Gastrocnemius medialis (tissue), 4 donors: ENCODE measurements around the gene ESPNL. TPM values are rescaled to one million over a fixed set of nuclear protein-coding genes. Genes with fewer than 3 reads are reported as not detected.

ENCODE experiments used
- ATAC-seq, 2 donors: fragments of 150-250 bp; one replicate each; pipeline ENCODE4 v1.9.1; 2016
- DNase-seq, 2 donors: peaks; one replicate each; pipeline ENCODE4 v3.0.0-alpha.2; 2019
- H3K27ac ChIP-seq, 4 donors: fragments of 200-600 bp; sonication (generic); 1 replicate in 1 of 4; 2 replicates in 3 of 4; pipeline ENCODE4 v1.5.1; 2016 to 2018; ENCODE audit warnings: mild to moderate bottlenecking in 2 of 4, moderate library complexity in 1 of 4
- H3K27me3 ChIP-seq, 3 donors: fragments of 200-600 bp; sonication (generic) in 2 of 3; 1 replicate in 1 of 3; 2 replicates in 2 of 3; pipeline versions ENCODE4 v1.5.1 to v1.6.0; 2016 to 2019; ENCODE audit warnings: mild to moderate bottlenecking in 1 of 3, moderate library complexity in 1 of 3
- H3K36me3 ChIP-seq, 2 donors: fragments of 200-600 bp; sonication (generic) in 1 of 2; one replicate each; pipeline ENCODE4 v1.5.1; 2017 to 2018
- H3K4me1 ChIP-seq, 2 donors: fragments of 200-600 bp; sonication (generic) in 1 of 2; one replicate each; pipeline ENCODE4 v1.5.1; 2016 to 2017; ENCODE audit warnings: mild to moderate bottlenecking in 2 of 2
- H3K4me3 ChIP-seq, 4 donors: fragments of 200-600 bp; sonication (generic) in 3 of 4; 1 replicate in 1 of 4; 2 replicates in 3 of 4; pipeline ENCODE4 v1.5.1; 2016 to 2019; ENCODE audit warnings: mild to moderate bottlenecking in 2 of 4
- H3K9me3 ChIP-seq, 3 donors: fragments of 200-600 bp; sonication (generic) in 2 of 3; 1 replicate in 1 of 3; 2 replicates in 2 of 3; pipeline ENCODE4 v1.5.1; 2016 to 2019
- POLR2A ChIP-seq, 2 donors: fragments of 450-650 bp; IDR thresholded peaks; one replicate each; pipeline ENCODE4 v1.6.1; 2017; ENCODE audit warnings: antibody characterized with exemption in 2 of 2, mild to moderate bottlenecking in 2 of 2, moderate library complexity in 2 of 2
- in situ Hi-C, 4 donors: fragments of 200-750 bp; cut with MboI; loops; one replicate each; pipeline versions ENCODE4 v1.15.0 to v1.8.0; 2017; ENCODE audit warnings: low sequenced_read_pairs in 4 of 4
- intact Hi-C: fragments of 100-400 bp; cut with DNase I; formaldehyde crosslinking; loops from one replicate; pipeline ENCODE4 v1.15.1; 2023; ENCODE audit warnings: low total_unique reads
- total RNA-seq, 4 donors: library from RNA; depleted of rRNA; stranded (reverse); fragments of >200 nt; gene quantifications; one replicate each; pipeline versions ENCODE4 v1.1.0 to v1.2.3, GENCODE V29; 2016
- TF ChIP-seq, protein P1 (sequence below), 5 experiments: fragments of 450-650 bp in 3 of 5; fragments of 200-600 bp in 2 of 5; sonication (generic) in 2 of 5; IDR thresholded peaks in 4 of 5; conservative IDR thresholded peaks in 1 of 5; 1 replicate in 4 of 5; 2 replicates in 1 of 5; pipeline ENCODE4 v1.5.1; 2016 to 2019; ENCODE audit warnings: antibody characterized with exemption in 5 of 5, mild to moderate bottlenecking in 3 of 5, moderate library complexity in 3 of 5

Gene ESPNL
- total RNA-seq, 4 donors from 2014 or later: 0.11 TPM; not detected in 3

DNA sequence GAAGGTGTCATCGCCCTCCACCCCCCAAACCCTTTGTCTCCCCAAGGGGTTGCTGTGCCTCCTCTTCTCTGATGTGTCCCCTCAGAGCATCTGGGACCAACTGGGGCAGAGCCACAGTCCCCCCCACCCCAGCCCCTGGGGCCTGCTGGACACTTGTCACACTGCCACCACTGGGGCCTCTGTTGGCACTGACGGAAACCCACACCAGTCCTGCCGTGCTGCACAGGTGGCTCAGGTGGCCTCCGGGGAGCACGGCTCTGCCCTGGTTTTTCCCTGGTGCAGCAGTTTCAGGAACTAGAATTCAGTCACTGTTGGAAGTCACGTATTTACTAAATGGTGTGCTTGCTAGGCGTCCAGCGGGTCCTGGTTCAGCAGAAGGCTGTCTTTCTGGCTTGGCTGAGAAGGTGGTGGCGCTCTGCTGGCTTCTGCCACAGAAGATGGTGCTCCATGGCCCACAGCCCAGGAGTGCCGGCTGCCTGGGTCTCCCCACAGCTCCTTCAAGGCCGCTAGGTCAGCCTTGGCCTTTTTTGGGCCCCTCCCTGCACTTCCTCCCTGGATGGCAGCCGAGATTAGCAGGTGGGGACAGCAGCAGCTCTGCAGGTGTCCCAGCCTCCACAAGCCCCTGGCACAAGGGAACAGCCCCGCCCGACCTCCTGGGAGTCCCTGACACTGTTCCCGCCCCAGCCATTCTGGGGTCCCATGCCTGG lies 19.8 kb downstream of the ESPNL start:
- ATAC-seq (no peak), DNase-seq (no peak)
- no peaks in the 10 kb centered on the region for H3K9me3 ChIP-seq
- peaks cover 0 to 3% (median 0%) of the 10 kb centered on the region in 3 donors for H3K27me3 ChIP-seq
- no peak overlapping the region for H3K27ac ChIP-seq
- intact Hi-C loops (no loop called here), in situ Hi-C loops (no loop called here)
- no peaks in the 10 kb centered on the region for H3K4me1 ChIP-seq
- no peaks in the 10 kb centered on the region for H3K36me3 ChIP-seq
- H3K4me3 ChIP-seq: no peak overlapping the region
- no peak for TF ChIP-seq POLR2A (IDR thresholded peaks at IDR 0.05)
- TF ChIP-seq, protein P1, sequence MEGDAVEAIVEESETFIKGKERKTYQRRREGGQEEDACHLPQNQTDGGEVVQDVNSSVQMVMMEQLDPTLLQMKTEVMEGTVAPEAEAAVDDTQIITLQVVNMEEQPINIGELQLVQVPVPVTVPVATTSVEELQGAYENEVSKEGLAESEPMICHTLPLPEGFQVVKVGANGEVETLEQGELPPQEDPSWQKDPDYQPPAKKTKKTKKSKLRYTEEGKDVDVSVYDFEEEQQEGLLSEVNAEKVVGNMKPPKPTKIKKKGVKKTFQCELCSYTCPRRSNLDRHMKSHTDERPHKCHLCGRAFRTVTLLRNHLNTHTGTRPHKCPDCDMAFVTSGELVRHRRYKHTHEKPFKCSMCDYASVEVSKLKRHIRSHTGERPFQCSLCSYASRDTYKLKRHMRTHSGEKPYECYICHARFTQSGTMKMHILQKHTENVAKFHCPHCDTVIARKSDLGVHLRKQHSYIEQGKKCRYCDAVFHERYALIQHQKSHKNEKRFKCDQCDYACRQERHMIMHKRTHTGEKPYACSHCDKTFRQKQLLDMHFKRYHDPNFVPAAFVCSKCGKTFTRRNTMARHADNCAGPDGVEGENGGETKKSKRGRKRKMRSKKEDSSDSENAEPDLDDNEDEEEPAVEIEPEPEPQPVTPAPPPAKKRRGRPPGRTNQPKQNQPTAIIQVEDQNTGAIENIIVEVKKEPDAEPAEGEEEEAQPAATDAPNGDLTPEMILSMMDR (IDR thresholded peaks at IDR 0.05 in 4 of 5, conservative IDR thresholded peaks at IDR 0.05 in 1 of 5): no peak

DNA sequence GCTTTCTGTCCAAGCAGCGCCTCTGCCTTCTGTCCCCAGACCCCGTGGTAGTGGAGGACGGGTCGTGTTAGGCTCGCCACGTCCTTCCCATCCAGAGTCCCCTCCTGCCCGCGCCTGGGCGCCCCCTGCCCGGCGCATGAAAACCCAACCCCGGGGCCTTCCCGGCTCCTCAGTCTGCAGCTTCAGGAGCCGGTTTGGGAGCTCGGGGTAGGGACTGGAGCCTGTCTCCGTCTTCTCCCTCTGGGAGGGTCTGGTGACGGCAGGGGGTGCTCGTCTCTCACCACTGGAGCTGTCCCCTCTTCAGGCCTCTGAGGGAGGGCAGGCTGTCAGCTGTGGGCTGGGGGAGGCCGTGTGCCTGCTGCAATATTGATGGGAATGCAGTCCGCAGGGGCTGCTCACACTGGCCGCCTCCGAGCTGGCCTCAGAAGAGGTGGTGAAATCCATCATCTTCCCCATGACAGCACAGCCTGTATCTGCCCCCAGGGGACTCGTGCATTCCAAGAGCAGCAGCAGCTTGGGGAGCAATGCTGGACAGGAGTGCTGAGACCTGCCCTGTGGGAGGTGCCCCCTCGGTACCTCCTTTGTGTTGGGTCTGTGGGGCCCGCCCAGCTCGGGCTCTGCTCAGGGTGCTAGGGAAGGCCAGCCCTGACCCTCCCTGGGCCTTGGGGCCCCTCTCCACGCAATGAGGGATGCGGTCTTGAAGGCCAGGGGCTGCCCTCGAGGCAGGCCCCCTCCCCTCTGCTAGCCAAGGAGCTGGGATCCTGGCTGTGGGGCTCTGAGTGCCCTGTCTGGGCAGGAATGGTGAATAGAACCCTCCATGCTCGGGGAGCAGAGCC lies 20.5 kb downstream of the ESPNL start:
- Histone ChIP-seq H3K9me3 (no peaks in the 10 kb centered on the region), H3K27ac (no peak overlapping the region), H3K36me3 (no peaks in the 10 kb centered on the region), H3K27me3 (peaks cover 0 to 3% (median 0%) of the 10 kb centered on the region in 3 donors), H3K4me1 (no peaks in the 10 kb centered on the region), H3K4me3 (no peak overlapping the region)
- DNase-seq (no peak), ATAC-seq (no peak)
- in situ Hi-C loops: no loop called here
- intact Hi-C loops: no loop called here
- TF ChIP-seq, protein P1 (IDR thresholded peaks at IDR 0.05 in 4 of 5, conservative IDR thresholded peaks at IDR 0.05 in 1 of 5): peak in 1 of 5 experiments; percentile 32
- TF ChIP-seq POLR2A (IDR thresholded peaks at IDR 0.05): no peak

DNA sequence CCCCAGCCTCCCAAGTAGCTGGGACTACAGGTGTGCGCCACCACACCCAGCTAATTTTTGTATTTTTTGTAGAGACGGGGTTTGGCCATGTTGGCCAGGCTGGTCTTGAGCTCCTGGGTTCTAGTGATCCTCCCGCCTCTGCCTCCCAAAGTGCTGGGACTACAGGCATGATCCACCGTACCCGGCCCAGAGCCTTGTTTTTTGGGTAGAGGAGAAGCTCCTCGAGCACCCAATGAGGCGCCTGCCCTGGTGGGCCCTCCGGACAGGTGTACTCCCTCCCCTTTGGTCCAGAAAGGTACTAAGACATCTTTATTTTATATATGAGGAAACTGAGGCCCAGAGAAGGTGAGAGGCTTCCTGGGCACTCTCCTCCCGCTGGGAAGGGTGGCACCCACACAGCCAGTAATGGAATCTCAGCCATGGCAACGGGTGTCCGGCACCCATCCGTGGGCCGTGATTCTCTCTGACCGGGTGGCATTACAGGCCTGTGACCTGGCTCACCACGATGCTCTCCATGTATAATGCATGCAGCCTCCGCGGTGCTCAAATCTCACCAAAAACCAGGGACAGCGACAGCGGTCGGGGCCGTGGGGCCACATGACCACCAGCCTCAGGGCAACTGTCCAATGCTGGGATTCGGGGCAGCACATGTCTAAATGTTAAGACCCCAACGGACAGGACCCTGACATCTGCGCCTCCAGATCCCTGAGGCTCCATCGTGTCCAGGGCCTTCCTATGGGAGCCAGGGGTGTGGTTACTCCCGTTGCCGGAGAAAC lies 21.6 kb downstream of the ESPNL start:
- in situ Hi-C loops (no loop called here), intact Hi-C loops (no loop called here)
- Histone ChIP-seq H3K27me3 (no peaks in the 10 kb centered on the region), H3K27ac (no peak overlapping the region), H3K4me3 (no peak overlapping the region), H3K4me1 (no peaks in the 10 kb centered on the region), H3K36me3 (no peaks in the 10 kb centered on the region), H3K9me3 (no peaks in the 10 kb centered on the region)
- ATAC-seq: no peak
- TF ChIP-seq, protein P1 (IDR thresholded peaks at IDR 0.05 in 4 of 5, conservative IDR thresholded peaks at IDR 0.05 in 1 of 5): no peak
- no peak for TF ChIP-seq POLR2A (IDR thresholded peaks at IDR 0.05)
- no peak for DNase-seq

DNA sequence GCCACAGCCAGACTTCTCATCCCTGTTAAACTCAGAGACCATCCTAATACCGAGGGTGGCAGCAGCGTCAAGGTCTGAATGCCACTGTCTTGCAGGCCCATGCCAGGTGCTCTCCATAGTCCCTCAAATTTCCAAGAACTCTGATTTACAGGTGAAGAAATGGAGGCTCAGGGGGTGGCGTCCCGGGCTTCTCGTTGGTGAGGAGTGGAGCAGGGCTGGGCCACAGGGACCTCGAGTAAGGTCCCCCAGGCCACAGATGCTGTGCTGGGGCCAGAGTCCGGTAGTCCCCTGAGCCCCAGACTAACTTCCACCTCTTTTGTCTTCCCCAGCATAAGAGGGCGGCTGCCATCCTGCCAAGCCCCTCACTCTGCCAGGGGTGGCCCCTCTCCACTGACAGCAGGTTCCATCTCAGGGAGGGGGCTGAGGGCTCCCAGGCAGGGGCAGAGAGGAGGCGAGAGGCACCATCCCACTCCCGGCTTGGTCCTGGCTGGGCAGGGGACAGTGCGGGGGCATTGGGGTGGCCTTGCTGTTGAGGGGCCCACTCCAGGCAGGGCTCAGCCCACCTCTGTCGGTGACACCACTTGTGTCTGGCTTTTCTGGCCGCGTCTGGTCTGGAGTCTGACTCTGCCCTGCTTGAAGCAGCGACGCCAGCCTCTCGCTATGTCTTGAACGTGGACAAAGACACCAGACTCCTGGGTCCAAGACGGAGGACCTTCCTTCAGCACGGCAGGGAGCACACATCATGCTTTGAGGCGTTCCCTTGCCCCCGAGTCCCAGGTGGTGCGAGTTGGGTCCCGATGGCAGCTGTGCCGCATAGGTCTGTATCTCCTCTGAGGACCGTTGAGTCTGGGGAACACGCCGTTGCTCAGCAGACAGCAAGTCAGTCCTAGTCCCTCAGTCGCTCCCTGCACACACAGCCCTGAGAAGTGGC lies 22.4 kb downstream of the ESPNL start:
- intact Hi-C loops: no loop called here
- Histone ChIP-seq H3K4me3 (no peak overlapping the region), H3K9me3 (no peaks in the 10 kb centered on the region), H3K27ac (no peak overlapping the region), H3K4me1 (peaks cover 0 to 2% of the 10 kb centered on the region in 2 donors), H3K27me3 (no peaks in the 10 kb centered on the region), H3K36me3 (no peaks in the 10 kb centered on the region)
- in situ Hi-C loops: no loop called here
- ATAC-seq (no peak), DNase-seq (no peak)
- no peak for TF ChIP-seq POLR2A (IDR thresholded peaks at IDR 0.05)
- TF ChIP-seq, protein P1 (IDR thresholded peaks at IDR 0.05 in 4 of 5, conservative IDR thresholded peaks at IDR 0.05 in 1 of 5): no peak
